GM23248 (cell line): ENCODE measurements around the gene OCLN.

ENCODE experiments used
- EZH2 ChIP-seq: fragments of 200-600 bp; sonication (generic); IDR thresholded peaks from 2 replicates; pipeline ENCODE4 v1.6.1; 2018; ENCODE audit warnings: antibody characterized with exemption, mild to moderate bottlenecking; ENCODE audit not compliant: insufficient read depth, poor library complexity, severe bottlenecking
- EZH2phosphoT487 ChIP-seq: fragments of 200-600 bp; sonication (generic); IDR thresholded peaks from 2 replicates; pipeline ENCODE4 v1.6.1; 2018; ENCODE audit warnings: antibody characterized with exemption, moderate library complexity, mild to moderate bottlenecking, low read depth; ENCODE audit not compliant: insufficient read depth

DNA sequence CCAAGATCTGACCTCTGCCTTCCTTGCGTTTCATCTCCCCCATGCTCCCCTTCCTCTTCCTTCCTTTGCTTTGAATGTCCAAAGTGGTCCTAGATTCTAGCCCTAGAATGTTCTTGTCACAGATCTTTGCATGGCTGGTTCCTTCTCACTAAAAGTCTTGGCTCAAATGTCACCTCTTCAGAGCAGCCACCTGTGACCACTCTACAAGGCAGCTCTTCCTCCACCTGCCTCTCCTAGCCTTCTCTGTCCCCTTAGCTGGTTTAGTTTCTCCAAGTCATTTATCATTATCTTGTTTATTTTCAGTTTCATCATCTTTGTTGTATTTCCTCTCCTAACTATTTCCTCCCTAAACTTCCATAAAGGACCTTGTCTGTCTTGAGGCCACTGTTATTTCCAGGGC, 7.1 kb upstream of the OCLN start:
- TF ChIP-seq EZH2phosphoT487, result no peak
- no peak for TF ChIP-seq EZH2
